T-helper 1 cell treated with Interleukin-12 subunit alpha and Interleukin-12 subunit beta and Interleukin-4 antibody, amounts not matched to agents 30 ng/mL and 1 ng/mL, for 36 hours (primary cell): ENCODE data around the gene ZSCAN31. TPM values are rescaled to one million over a fixed set of nuclear protein-coding genes. Genes with fewer than 3 reads are reported as not detected.
"Not testable (repeated sequence)": the region's sequence is repeated elsewhere in the genome, so short reads cannot be mapped to it uniquely, and the experiment has no call there.

Experiments
- intact Hi-C: fragments of 100-400 bp; cut with micrococcal nuclease; formaldehyde crosslinking; loops from one replicate; pipeline ENCODE4 v1.15.1; 2024
- total RNA-seq: library from RNA; stranded (reverse); gene quantifications from 2 replicates; pipeline ENCODE4 v1.2.3, GENCODE V29; 2022

The ZSCAN31 gene
- 0.56 and 1.3 TPM in 2 replicates for total RNA-seq

- intact Hi-C loops, result loop anchor here (1.0 to 5.0 kb wide), 8 partner anchors 14 to 863 kb away; partner anchors contain the start of genes PGBD1, ZKSCAN3, ZNF184 and ZSCAN12
Observed at GRCh38 chr6:28335564-28336283, at the start of gene ZSCAN31. Gene ZSCAN31, minus strand, starts transcription at chr6:28336148. Its CDS starts 6,465 bp downstream, at chr6:28329683.

GRCh38 chr6:28384143-28384533 is 48.2 kb upstream of the ZSCAN31 start:
- intact Hi-C loops, result no loop called here

DNA sequence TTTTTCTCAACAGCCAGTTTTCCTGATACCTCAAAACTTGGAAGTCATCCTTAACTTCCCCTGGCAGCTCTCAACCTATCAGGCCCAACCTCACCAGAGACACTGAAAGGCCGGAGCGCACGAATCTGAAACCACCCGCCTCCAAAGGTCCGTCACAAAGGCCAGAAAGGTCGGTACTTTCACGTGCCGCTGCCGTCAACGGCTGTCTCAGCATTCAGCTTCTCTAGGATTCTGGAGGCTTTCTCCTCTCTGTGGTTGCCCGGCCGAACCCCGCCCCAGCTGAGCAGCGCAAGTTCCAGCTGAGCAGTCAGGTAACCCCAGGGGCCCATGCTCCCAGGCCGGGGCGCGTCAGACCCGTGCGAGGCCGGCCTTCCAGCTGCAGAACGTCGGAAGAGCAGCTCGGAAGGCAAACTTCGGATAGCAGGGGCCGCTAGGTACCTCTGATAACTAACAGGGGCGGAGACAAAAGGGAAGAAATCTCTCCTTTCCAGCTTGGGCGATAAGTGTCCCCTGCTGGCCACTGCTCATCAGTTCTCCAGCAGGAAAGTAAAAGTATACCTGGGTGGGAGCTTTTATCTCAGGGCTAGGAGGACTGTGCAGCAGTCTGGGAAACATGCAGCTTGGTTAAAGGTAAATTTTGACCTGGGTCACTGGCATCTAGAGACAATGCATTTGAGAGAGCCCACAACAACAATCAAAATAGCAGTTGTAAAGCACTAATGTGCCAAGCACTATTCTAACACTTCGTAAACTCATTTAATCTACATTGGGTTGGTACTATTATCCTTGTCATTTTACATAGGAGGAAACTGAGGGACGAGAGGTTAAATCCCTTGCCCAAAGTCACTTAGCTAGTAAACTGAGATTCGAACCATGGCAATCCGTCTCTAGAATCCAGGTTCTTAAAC is 47.5 kb upstream of the ZSCAN31 start:
- intact Hi-C loops, result loop anchor here (2.0 kb wide), 1 partner anchor 15 kb away; the partner anchor contains the start of gene ZSCAN12

DNA sequence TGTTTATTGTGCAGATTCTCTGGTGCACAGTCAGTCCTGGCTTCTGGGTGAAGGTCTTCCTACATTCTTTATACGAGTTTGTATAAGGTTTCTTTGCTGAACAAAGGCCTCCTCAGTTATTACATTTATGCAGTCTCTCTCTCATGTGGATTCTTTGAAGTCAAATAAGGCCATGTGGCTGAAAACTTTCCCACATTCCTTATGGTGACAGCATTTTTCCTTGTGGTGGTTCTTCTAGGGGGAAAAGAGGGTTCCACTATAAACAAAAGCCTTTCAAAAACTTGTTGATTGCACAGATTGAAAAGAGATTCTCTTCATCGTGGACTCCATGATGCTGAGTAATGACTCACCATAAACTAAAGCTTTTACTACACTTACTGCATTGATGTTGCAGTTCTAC is 44.4 kb upstream of the ZSCAN31 start:
- intact Hi-C loops, result no loop called here

DNA sequence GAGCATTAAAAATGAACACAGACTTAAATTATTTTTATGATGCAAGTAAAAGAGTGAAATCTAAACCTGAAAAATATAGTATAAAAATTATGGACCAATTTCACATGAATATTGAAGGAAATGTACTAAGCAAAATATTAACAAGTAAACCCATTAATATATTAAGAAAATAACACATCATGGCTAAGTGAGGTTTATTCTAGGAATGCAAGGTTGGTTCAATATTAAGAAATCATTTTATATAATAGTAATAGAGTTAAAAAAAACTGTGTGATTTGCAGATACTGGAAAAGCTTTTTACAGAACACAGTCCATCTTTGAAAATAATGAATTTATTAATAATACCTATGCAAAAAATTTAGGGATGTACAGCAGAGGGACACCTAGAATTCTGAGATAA is 42.7 kb upstream of the ZSCAN31 start:
- intact Hi-C loops, result no loop called here

- intact Hi-C loops, result no loop called here
Observed at GRCh38 chr6:28377879-28378278, 41.9 kb upstream of the ZSCAN31 start.

GRCh38 chr6:28373925-28374324 is 38.0 kb upstream of the ZSCAN31 start:
- intact Hi-C loops, result no loop called here

DNA sequence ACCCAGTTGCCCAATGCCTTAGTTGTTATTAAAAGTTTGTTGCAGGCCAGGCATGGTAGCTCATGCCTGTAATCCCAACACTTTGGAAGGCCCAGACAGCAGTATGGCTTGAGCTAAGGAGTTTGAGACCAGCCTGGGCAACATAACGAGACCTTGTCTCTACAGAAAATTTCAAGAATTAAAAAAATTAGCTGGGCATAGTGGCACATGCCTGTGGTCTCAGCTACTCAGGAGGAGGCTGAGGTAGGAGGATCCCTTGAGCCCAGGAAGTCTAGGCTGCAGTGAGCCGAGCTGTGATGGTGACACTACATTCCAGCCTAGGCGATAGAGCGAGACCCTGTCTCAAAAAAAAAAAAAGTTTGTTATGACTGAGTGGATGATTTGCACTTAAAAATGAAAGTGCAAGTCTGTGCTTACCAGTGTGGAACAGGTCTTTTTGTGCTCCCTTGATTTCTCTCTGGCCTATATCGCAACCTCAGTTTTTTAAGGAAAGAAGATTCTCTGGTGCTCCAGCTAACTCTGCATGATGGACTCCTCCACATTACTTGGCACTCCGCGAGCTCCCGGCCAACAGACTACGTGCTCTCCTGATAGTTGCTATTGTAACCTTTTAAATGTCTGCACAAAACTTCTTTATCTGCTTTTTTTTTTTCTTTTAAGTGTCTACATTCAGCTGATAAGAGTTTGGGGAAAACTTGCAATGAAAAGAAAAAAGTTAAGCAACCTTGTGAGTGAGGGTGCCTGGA is 35.9 kb upstream of the ZSCAN31 start:
- intact Hi-C loops, result no loop called here

DNA sequence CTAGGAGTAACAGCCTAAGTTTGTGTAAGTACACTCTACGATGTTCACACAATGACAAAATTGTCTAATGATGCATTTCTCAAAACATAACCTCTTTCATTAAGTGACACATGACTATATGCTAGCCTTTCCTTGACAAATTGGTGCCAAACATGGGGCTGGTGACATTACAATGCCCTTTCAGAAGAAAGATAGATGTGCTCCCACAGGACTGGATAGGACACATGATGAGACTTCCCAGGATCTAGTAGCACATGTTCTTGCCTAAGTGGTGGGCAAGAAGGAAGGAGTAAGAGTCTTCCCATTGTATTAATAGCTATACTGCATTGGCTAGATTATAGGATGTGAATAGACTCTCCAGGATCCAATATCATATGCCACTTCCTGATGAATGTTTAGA is 35.3 kb upstream of the ZSCAN31 start:
- intact Hi-C loops, result no loop called here

DNA sequence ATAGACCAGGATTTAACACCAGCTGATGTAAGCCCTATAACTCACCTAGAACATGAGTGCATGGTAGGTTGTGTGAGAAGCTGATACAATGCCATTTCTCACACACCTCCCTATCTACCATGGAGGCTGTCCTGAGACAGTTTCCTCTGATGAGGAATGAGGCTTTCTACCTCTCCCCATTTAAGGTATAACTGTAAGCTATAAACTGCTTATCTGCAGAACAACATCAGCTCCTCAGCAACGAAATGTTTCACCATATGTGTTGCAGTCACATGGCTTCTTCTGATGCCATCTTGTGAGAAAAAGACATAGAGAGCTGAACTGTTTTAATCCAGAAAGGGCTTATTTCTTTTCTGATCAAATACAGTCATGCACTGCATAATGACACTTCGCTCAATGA is 34.5 kb upstream of the ZSCAN31 start:
- intact Hi-C loops, result no loop called here

DNA sequence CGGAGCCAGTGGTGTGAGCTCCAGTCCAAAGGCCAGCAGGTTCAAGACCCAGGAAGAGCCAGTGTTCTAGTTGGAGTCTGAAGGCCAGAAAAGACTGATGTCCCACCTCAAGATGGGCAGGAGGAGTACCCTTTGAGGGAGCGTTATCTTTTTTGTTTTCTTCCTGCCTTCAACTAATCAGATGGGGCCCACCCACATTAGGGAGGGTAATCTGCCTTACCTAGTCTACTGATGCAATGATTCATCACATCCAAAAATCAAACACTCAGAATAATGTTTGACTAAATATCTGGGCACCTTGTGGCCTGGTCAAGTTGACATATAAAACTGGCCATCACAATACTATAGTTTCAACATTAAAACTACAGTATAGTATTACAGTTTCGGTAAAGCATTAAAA is 33.5 kb upstream of the ZSCAN31 start:
- intact Hi-C loops, result no loop called here

- intact Hi-C loops, result no loop called here
Observed at GRCh38 chr6:28368522-28368921, 32.6 kb upstream of the ZSCAN31 start.

DNA sequence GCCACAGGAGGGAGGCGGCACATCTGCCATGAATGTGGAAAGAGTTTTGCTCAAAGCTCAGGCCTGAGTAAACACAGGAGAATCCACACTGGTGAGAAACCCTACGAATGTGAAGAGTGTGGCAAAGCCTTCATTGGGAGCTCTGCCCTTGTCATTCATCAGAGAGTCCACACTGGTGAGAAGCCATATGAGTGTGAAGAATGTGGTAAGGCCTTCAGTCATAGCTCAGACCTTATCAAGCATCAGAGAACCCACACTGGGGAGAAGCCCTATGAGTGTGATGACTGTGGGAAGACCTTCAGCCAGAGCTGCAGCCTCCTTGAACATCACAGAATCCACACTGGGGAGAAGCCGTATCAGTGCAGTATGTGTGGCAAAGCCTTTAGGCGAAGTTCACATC is 29.6 kb upstream of the ZSCAN31 start:
- intact Hi-C loops, result not testable (repeated sequence)

DNA sequence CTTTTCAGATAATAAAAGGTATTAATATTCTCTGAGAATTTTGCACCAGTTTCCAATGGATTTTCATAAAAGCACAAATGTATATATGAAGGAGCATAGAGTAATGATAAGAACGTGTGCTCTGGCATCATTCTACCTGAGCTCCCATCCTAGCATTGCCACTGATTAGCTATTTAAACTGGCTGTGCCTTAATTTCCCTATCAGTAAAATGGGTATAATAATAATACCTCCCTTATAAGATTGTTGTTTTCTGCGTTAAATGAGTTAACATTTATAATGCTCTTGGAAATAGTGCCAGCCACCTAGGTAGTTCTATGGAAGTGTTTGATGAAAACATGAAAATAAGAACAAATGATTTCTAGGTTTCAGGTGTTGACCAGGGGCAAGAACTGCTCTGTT is 25.0 kb upstream of the ZSCAN31 start:
- intact Hi-C loops, result no loop called here

DNA sequence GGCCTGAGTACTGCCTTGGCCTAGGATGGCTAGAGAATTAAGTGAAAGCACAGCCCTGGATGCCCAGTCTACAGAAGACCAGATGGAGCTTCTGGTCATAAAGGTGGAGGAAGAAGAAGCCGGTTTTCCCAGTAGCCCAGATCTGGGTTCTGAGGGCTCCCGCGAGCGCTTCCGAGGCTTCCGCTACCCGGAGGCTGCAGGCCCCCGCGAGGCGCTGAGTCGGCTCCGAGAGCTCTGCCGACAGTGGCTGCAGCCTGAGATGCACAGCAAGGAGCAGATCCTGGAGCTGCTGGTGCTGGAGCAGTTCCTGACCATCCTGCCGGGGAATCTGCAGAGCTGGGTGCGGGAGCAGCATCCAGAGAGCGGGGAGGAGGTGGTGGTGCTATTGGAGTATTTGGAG is 23.6 kb upstream of the ZSCAN31 start:
- intact Hi-C loops, result loop anchor here (5.0 to 10.0 kb wide), 4 partner anchors 147 to 1195 kb away; a partner anchor contains a TSS

- intact Hi-C loops, result loop anchor here (2.0 to 10.0 kb wide), 7 partner anchors 86 to 1192 kb away; partner anchors contain the start of genes ZNF165 and ZSCAN23
Observed at GRCh38 chr6:28357036-28357435, 21.1 kb upstream of the ZSCAN31 start.

GRCh38 chr6:28356666-28357020 is 20.7 kb upstream of the ZSCAN31 start:
- intact Hi-C loops, result loop anchor here (1.0 to 10.0 kb wide), 12 partner anchors 86 to 1192 kb away; partner anchors contain the start of genes ZNF165, ZSCAN16, ZSCAN23 and ZSCAN26

GRCh38 chr6:28355743-28356665 is 20.1 kb upstream of the ZSCAN31 start:
- intact Hi-C loops, result loop anchor here (1.0 to 10.0 kb wide), 12 partner anchors 87 to 1191 kb away; partner anchors contain the start of genes ZNF165, ZSCAN16, ZSCAN23 and ZSCAN26

DNA sequence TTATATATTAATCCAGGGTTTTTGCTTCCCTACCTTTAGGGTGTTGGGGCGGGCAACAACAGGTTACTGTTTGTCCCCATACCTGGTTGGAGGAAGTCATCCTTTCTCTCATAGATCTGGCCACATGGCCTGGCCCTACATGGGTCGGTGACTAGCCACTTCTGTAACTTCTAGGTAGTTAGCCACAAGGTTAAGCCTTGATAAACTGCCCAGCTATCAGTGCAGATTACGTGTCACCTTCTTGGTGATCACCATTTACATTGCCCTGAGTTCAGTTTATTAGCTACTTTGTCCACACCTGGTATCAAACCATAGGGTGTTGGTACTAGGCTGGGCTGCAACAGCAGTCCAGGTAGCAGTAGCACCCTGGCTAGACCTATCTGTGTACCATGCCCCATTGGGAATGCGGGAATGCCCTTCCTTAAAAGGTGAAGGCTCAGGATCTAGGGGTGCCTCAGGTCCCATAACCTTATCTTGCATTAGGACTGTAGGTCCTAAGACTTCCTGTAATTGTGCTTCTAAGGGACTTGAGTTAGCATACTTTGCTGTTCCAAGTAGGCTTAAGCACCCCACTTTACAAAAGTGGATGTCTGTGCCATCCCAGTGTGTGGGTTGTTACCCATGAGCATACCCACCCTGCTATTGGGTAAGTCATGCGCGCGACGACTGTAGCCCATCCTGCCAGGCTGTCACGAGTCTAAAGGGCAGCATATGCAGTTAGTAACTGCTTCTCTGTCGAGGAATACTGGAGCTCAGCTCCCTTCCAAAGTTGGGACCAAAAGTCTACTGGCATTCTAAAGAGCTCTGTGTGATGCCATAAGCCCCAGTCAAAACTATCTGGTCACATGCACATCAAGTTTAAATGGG is 19.0 kb upstream of the ZSCAN31 start:
- intact Hi-C loops, result loop anchor here (5.0 to 10.0 kb wide), 4 partner anchors 143 to 1190 kb away; a partner anchor contains a TSS
